PFSK-1 (cell line): ENCODE measurements around the gene KAT8.

ENCODE experiments used
- FOXP2 ChIP-seq: optimal IDR thresholded peaks from 2 replicates; pipeline ENCODE3; 2011; ENCODE audit warnings: borderline replicate concordance, control low read depth, inconsistent platforms; ENCODE audit not compliant: insufficient read depth; ENCODE audit errors: extremely low read length, extremely low read depth
- POLR2AphosphoS5 ChIP-seq: IDR thresholded peaks from 2 replicates; pipeline ENCODE4 v1.6.1; 2012; ENCODE audit warnings: low read depth, mild to moderate bottlenecking, control low read depth, low read length, moderate library complexity
- SIN3A ChIP-seq: IDR thresholded peaks from 2 replicates; pipeline ENCODE4 v1.6.1; 2012; ENCODE audit warnings: mild to moderate bottlenecking, low read length, moderate library complexity, borderline replicate concordance; ENCODE audit not compliant: insufficient read depth
- TAF1 ChIP-seq: IDR thresholded peaks from 2 replicates; pipeline ENCODE4 v1.6.1; 2012; ENCODE audit warnings: low read length, control low read depth, borderline replicate concordance; ENCODE audit not compliant: insufficient read depth
- TF ChIP-seq, protein P1 (sequence below), 2 experiments: IDR thresholded peaks; 2 replicates each; pipeline versions ENCODE4 v1.6.1 to v1.8.0; 2011 to 2012; ENCODE audit warnings: low read depth in 2 of 2, low read length in 2 of 2, control low read depth in 1 of 2, inconsistent platforms in 1 of 2, mild to moderate bottlenecking in 1 of 2, moderate library complexity in 1 of 2; ENCODE audit not compliant: insufficient read depth in 1 of 2

KAT8 gene

DNA sequence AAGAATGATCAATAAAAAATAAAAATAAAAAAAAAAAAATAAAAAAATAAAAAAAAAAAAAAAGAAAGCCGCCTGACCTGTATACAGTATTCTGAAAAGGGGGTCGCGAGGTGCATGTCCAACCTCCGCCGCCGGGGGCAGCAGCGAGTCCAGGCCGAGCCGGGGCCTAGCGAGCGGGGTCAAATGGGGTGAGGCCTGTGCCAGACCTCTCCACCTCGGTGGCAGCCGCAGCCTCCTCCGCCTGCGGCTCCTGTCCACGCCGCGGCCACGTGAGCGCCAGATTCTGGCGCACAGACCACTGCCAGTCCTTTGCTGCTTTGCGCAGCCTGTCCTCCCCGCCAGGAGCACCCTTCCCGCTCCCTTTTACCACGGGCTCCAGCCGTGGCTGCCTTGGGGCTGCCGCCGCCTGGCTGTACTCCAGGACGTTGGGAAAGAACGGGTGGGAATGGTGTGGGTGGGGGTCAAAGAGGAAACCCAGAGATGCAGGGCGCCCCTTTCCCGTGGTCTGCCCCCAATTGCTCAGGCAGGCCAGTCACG is 11.7 kb upstream of the KAT8 start:
- TF ChIP-seq, protein P1, sequence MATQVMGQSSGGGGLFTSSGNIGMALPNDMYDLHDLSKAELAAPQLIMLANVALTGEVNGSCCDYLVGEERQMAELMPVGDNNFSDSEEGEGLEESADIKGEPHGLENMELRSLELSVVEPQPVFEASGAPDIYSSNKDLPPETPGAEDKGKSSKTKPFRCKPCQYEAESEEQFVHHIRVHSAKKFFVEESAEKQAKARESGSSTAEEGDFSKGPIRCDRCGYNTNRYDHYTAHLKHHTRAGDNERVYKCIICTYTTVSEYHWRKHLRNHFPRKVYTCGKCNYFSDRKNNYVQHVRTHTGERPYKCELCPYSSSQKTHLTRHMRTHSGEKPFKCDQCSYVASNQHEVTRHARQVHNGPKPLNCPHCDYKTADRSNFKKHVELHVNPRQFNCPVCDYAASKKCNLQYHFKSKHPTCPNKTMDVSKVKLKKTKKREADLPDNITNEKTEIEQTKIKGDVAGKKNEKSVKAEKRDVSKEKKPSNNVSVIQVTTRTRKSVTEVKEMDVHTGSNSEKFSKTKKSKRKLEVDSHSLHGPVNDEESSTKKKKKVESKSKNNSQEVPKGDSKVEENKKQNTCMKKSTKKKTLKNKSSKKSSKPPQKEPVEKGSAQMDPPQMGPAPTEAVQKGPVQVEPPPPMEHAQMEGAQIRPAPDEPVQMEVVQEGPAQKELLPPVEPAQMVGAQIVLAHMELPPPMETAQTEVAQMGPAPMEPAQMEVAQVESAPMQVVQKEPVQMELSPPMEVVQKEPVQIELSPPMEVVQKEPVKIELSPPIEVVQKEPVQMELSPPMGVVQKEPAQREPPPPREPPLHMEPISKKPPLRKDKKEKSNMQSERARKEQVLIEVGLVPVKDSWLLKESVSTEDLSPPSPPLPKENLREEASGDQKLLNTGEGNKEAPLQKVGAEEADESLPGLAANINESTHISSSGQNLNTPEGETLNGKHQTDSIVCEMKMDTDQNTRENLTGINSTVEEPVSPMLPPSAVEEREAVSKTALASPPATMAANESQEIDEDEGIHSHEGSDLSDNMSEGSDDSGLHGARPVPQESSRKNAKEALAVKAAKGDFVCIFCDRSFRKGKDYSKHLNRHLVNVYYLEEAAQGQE (IDR thresholded peaks at IDR 0.05; ENCODE audit: insufficient read depth in 1 of 2, low read depth in 2 of 2, low read length in 2 of 2) = no peak
- peak; percentile 65 for TF ChIP-seq FOXP2

DNA sequence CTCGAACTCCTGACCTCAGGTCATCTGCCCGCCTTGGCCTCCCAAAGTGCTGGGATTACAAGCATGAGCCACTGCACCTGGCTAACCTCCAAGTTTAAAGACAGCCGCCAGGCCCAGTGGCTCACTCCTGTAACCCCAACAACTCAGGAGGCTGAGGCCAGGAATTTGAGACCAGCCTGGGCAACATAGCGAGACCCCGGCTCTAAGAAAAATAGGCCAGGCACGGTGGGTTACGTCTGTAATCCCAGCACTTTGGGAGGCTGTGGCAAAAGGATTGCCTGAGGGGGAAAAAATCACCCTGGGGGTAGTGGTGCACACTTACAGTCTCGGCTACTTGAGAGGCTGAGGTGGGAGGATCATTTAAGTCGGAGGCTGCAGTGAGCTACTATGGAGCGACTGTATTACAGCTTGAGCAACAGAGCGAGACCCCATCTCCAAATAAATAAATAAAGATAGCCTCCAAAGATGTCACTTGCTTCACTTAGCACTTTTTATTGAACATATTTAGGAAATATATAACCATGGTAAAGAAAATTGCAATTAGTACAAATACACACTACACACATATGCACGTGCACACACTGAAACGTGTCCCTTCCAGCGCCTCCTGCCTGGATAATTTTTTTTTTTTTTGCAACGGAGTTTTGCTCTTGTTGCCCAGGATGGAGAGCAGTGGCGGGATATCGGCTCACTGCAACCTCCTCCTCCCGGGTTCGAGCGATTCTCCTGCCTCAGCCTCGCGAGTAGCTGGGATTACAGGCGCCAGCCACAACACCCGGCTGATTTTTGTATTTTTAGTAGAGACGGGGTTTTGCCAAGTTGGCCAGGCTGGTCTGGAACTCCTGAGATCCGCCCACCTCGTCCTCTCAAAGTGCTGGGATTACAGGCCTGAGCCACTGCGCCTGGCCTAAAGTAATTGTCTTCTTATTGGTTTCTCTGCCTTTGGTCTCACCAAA is 10.7 kb upstream of the KAT8 start:
- TF ChIP-seq, protein P1 (IDR thresholded peaks at IDR 0.05; ENCODE audit: insufficient read depth in 1 of 2, low read depth in 2 of 2, low read length in 2 of 2) = no peak
- no peak for TF ChIP-seq SIN3A

DNA sequence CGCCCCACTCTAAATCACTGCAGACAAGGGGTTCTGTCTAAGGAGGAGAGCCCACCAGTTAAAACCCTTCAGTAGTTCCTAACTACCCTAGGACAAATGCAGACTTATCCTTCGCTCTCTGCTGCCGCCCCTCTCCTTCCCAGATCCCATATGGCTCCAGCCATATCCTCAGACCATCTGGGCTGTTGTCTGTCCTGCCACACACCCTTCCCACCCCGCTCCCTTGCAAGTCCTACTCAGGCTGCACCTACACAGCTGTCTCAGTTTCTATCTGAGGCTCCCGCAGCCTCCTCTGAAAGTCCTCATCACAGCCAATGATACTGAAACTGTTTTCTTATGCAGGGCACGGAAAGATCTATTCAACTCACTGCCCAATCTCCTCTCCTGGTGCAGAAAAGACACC is 10.0 kb upstream of the KAT8 start:
- TF ChIP-seq POLR2AphosphoS5 = no peak

DNA sequence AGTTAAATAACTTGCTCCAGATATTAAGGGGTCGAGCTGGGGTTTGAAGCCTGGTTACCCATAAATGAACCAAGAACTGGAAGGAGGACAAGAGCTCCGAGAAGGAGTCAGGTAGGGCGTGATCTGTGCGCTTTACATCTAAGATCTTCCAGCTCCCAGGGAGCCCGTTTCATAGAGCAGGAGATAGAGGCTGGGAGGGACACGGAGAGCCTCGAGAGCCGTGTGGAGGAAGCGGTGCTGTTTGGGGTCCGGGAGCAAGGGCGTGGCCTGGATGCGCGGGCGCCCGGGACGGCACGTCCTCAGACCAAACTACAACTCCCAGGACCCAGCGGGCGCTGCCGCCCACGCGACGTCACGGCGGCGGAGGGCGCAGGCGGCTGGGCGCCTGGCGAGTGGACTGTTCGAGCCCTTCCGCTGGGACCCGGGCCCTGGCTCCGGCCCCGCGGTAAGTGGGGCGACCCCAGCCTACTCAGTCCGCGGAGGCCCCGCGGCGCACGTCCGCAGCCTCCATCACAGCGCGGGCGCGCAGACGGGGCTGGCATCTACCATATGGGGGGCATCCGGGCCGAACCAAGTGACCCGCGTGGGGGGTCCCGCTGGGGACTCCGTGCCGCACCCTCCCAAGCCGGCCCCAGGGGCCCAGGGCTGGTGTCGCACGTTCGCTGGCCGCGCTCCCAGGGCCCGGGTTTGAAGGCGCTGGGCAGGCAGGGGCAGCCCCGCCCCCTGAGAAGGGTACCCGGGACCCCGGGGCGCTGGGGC is 9.2 kb upstream of the KAT8 start, which contains the start of gene BCKDK:
Gene BCKDK (plus strand): TSS at position 352 of the 759 bp plus-strand sequence. CDS start 838 bp downstream, outside the sequence.
- TF ChIP-seq SIN3A (0 out of 2 replicates have a peak, but pooled peaks have one; percentile 2), POLR2AphosphoS5 (0 out of 2 replicates have a peak, but pooled peaks have one; percentile 69), FOXP2 (peak; percentile 71), TAF1 (no peak)
- TF ChIP-seq, protein P1 (IDR thresholded peaks at IDR 0.05; ENCODE audit: insufficient read depth in 1 of 2, low read depth in 2 of 2, low read length in 2 of 2) = no peak

DNA sequence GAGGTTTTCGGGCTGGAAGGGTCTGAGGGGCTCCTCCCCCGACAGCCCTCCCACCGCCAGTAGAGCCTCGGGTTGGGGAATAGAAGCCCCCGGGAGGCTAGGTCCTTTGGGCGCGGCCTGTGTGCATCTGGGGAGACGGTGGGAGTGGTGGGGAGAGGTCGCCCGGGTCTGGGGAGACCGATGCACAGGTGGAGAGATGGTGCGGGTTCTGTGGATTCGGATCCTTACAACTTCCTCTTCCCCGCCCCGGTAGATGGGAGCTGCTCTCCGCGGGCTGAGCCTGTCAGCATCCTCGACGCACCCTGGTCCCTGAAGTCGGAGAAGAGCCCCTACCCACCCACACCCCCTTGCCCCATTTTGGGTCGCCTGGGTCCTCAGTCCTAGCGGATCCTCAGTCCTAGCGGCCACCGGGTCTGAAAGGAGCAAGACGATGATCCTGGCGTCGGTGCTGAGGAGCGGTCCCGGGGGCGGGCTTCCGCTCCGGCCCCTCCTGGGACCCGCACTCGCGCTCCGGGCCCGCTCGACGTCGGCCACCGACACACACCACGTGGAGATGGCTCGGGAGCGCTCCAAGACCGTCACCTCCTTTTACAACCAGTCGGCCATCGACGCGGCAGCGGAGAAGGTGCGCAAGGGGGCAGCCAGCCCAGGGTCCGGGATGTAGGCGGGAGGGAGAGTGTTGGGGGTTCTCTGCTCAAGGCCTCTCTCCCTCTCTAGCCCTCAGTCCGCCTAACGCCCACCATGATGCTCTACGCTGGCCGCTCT is 8.5 kb upstream of the KAT8 start:
- TF ChIP-seq FOXP2 = no peak
- TF ChIP-seq, protein P1 (IDR thresholded peaks at IDR 0.05; ENCODE audit: insufficient read depth in 1 of 2, low read depth in 2 of 2, low read length in 2 of 2) = no peak
- TF ChIP-seq POLR2AphosphoS5 = no peak
- TF ChIP-seq TAF1 = no peak
- no peak for TF ChIP-seq SIN3A
